CD4-positive, CD25-positive, alpha-beta regulatory T cell (primary cell): ENCODE measurements around the gene ANP32B. TPM values are rescaled to one million over a fixed set of nuclear protein-coding genes. Genes with fewer than 3 reads are reported as not detected.
A peak's percentile ranks its signal among the peaks of the same experiment; 100 is the strongest.

Experiments used
- ATAC-seq, 2 donors: fragments of 150-1000 bp; cut with Tn5 transposase; one replicate each; pipeline ENCODE4 v1.10.0; 2021; ENCODE audit warnings: low read depth in 2 of 2, moderate number of reproducible peaks in 2 of 2, moderate library complexity in 1 of 2
- DNase-seq, 3 donors: peaks; one replicate each; pipeline versions ENCODE4 v3.0.0 to v3.0.0-alpha.2; 2012 to 2022; ENCODE audit warnings: mixed read lengths in 1 of 3
- H3K27ac ChIP-seq: one replicate; pipeline ENCODE4 v1.7.0; 2013; ENCODE audit warnings: mild to moderate bottlenecking, low read length; ENCODE audit not compliant: insufficient read depth, poor library complexity, severe bottlenecking
- H3K27me3 ChIP-seq: one replicate; pipeline ENCODE4 v1.7.0; 2013; ENCODE audit warnings: low read length; ENCODE audit not compliant: control insufficient read depth, insufficient read depth
- H3K36me3 ChIP-seq: one replicate; pipeline ENCODE4 v1.7.0; 2013; ENCODE audit warnings: mild to moderate bottlenecking, low read length, moderate library complexity; ENCODE audit not compliant: control insufficient read depth, insufficient read depth
- H3K4me1 ChIP-seq: 2 replicates; pipeline ENCODE4 v1.7.0; 2013; ENCODE audit warnings: mild to moderate bottlenecking, low read length; ENCODE audit not compliant: insufficient read depth, control insufficient read depth, poor library complexity, severe bottlenecking
- H3K4me3 ChIP-seq: one replicate; pipeline ENCODE4 v1.7.0; 2013; ENCODE audit warnings: low read depth, mild to moderate bottlenecking, low read length, moderate library complexity
- H3K9me3 ChIP-seq, 2 experiments: 1 replicate in 1 of 2; 2 replicates in 1 of 2; pipeline ENCODE4 v1.7.0; 2013; ENCODE audit warnings: low read length in 2 of 2, mild to moderate bottlenecking in 1 of 2, moderate library complexity in 1 of 2; ENCODE audit not compliant: control insufficient read depth in 2 of 2
- H3K27ac Mint-ChIP-seq, 3 donors: one replicate each; pipeline ENCODE4 v1.8.0; 2020 to 2022; ENCODE audit warnings: mild to moderate bottlenecking in 3 of 3, mixed read lengths in 3 of 3, moderate library complexity in 2 of 3
- H3K27me3 Mint-ChIP-seq: one replicate; pipeline ENCODE4 v1.8.0; 2022; ENCODE audit warnings: mild to moderate bottlenecking, mixed read lengths
- H3K36me3 Mint-ChIP-seq: one replicate; pipeline ENCODE4 v1.8.0; 2020; ENCODE audit warnings: mixed read lengths
- H3K4me1 Mint-ChIP-seq, 4 donors: one replicate each; pipeline ENCODE4 v1.8.0; 2020 to 2022; ENCODE audit warnings: mixed read lengths in 4 of 4, mild to moderate bottlenecking in 1 of 4
- H3K4me3 Mint-ChIP-seq, 4 donors: one replicate each; pipeline ENCODE4 v1.8.0; 2020 to 2022; ENCODE audit warnings: mild to moderate bottlenecking in 4 of 4, mixed read lengths in 4 of 4, moderate library complexity in 3 of 4
- H3K9me3 Mint-ChIP-seq, 7 donors: one replicate each; pipeline ENCODE4 v1.8.0; 2020 to 2022; ENCODE audit warnings: mixed read lengths in 7 of 7, mild to moderate bottlenecking in 3 of 7, moderate library complexity in 2 of 7
- polyA plus RNA-seq, 4 donors: library from polyadenylated mRNA; unstranded; fragments of 300-500 nt; fragmentation: Illumina TruSeq; gene quantifications; one replicate each; pipeline ENCODE4 v1.2.3, GENCODE V29; 2021
- total RNA-seq: library from RNA; stranded (reverse); gene quantifications from one replicate; pipeline ENCODE4 v1.2.3, GENCODE V29; 2022

The ANP32B gene
- total RNA-seq (188 TPM), polyA plus RNA-seq (100 to 1,000 TPM in 1 of 4 donors, 10 to 100 TPM in 3; 83.6 to 101 (median 89.6) TPM)

DNA sequence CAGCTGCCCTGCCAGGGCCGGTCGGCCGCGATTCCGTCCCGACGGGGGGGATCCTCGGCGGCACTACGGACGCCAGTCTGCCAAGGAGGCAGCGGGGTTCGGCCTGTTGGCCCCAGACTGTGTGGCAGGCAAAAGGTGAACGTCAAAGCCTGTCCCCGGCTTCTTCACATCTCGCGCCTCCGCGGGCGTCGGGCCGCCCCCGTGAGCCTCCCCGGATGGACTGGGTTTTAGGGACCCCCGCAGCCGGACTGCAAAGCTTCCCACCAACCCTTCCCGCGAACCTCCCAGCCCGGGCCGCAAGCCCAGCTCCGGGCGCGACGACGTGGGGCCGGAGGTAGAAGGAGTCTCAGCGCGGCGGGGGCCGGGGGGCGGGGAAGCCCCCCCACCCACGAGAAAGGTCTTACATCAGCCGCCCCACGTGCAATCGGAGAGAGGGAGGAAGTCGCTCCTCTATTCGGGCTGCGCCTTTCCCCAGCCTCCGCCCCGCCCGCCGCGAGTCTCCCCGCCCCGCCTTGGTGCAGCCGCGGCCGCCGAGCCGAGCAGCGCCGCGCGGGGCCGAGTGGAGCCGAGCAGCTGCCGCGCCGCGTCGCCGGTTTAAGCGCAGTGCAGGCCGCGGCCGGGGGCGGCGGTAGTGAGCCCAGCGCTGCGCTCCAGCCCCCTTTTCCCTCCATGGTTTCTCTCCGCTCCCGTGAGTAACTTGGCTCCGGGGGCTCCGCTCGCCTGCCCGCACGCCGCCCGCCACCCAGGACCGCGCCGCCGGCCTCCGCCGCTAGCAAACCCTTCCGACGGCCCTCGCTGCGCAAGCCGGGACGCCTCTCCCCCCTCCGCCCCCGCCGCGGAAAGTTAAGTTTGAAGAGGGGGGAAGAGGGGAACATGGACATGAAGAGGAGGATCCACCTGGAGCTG is at the start of gene ANP32B:
TSS of gene ANP32B (plus strand) at position 659 of the 906 bp plus-strand sequence. CDS start at position 874, 215 bp downstream.
- Mint-ChIP-seq H3K4me3 (peak within 1 kb of the TSS; percentile 86 to 94 (median 90)), H3K4me1 (peaks cover 27 to 55% (median 44%) of the 10 kb centered on the region in 4 donors), H3K9me3 (no peaks in the 10 kb centered on the region), H3K27ac (peak within 1 kb of the TSS; percentile 80 to 91 (median 83)), H3K27me3 (peaks cover 4% of the 10 kb centered on the region), H3K36me3 (no peaks in the 10 kb centered on the region)
- Histone ChIP-seq H3K4me1 (peaks cover 39% of the 10 kb centered on the region), H3K36me3 (no peaks in the 10 kb centered on the region), H3K9me3 (no peaks in the 10 kb centered on the region), H3K4me3 (peak within 1 kb of the TSS; percentile 55), H3K27me3 (no peaks in the 10 kb centered on the region), H3K27ac (peak within 1 kb of the TSS; percentile 87)
- DNase-seq: peak; percentile 90 to 95 (median 93)
- peak; percentile 85 to 90 for ATAC-seq

DNA sequence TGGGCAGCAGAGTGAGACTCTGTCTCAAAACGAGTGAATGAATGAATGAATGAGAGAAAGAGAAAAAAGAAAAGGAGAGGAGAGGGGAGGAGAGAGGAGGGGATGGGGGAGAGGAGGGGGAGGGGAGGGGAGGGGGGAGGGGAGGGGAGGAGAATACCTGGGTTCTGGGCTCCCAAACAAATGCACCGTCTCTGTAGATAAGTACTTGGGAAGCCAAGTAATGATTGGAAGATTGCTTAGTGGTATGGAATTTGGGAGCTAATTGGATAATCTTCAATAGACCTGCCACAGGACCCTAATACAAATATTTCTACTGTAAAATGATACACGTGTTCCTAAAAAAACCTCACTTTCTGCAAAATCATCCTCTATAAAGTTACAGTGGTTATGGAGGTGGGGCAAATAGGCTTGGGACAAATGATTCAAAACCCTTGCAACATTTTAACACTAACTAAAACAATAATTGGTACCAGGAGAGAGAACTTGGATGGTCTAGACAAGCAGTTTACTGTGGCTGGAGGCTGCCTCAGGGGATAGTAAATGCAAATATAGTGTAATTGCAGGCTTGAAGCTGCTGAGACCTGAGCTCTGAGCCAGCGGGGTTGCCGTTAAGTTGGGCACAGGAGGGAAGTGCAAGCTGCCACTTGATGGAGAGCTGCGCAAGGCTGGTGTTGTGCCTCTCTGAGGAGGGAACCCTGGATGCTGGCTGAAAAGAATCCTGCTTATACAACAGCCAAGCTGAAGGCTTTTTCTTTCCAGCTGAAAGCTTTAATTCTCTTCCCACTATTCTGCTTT is 48.6 kb upstream of the ANP32B start:
- Histone ChIP-seq H3K27me3 (no peaks in the 10 kb centered on the region), H3K4me1 (peaks cover 38% of the 10 kb centered on the region), H3K4me3 (no peak overlapping the region), H3K27ac (no peak overlapping the region), H3K9me3 (no peaks in the 10 kb centered on the region), H3K36me3 (no peaks in the 10 kb centered on the region)
- Mint-ChIP-seq H3K9me3 (no peaks in the 10 kb centered on the region), H3K4me3 (no peak overlapping the region), H3K27me3 (no peaks in the 10 kb centered on the region), H3K36me3 (no peaks in the 10 kb centered on the region), H3K4me1 (peaks cover 21 to 73% (median 34%) of the 10 kb centered on the region in 4 donors), H3K27ac (no peak overlapping the region)
- DNase-seq: no peak
- ATAC-seq: no peak

DNA sequence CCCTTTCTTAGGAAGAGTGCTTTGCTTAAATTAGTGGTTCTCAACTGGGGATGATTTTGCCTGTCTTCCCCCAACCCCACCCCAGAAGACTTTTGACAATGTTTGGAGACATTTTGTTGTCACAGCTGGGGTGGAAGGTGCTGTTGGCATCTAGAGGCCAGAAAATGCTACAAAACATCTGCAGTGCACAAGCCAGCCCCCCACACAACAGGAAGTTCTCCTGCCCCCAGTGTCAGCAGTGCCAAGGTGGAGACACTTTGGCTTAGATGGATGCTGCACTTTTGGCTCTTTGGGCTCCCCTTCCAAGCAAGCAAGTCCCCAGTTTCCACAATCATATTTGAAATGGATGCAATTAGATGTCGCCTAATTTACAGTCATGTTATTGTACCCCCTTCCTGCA is 47.9 kb upstream of the ANP32B start:
- DNase-seq (no peak), ATAC-seq (no peak)
- Mint-ChIP-seq H3K4me1 (peaks cover 21 to 65% (median 29%) of the 10 kb centered on the region in 4 donors), H3K9me3 (peaks cover 0 to 2% (median 0%) of the 10 kb centered on the region in 7 donors), H3K4me3 (no peak overlapping the region), H3K27me3 (no peaks in the 10 kb centered on the region), H3K36me3 (no peaks in the 10 kb centered on the region), H3K27ac (no peak overlapping the region)
- no peaks in the 10 kb centered on the region for H3K36me3 ChIP-seq
- no peaks in the 10 kb centered on the region for H3K9me3 ChIP-seq
- no peak overlapping the region for H3K4me3 ChIP-seq
- H3K4me1 ChIP-seq: peaks cover 35% of the 10 kb centered on the region
- H3K27ac ChIP-seq: no peak overlapping the region
- no peaks in the 10 kb centered on the region for H3K27me3 ChIP-seq

DNA sequence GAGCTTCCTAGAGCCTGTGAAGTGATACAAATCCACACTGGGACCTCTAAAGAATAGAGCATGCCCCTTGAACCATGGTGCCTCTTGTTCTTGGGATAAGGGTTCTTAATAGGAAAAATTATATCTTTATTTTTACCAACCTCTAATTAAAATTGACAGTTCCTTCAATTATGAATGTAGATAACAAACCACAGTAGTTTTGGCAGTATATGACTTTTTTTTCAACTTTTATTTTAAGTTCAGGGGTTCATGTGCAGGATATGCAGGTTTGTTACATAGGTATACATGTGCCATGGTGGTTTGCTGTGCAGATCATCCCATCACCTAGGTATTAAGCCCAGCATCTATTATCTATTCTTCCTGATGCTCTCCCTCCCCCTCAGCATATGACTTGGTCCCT is 46.1 kb upstream of the ANP32B start:
- H3K4me3 Mint-ChIP-seq: no peak overlapping the region
- DNase-seq (no peak), ATAC-seq (no peak)
- H3K27ac Mint-ChIP-seq: peak overlapping the region in 1 of 3 donors; percentile 88
- H3K4me1 Mint-ChIP-seq: peaks cover 11 to 48% (median 19%) of the 10 kb centered on the region in 4 donors
- peaks cover 7% of the 10 kb centered on the region for H3K27me3 Mint-ChIP-seq
- H3K27ac ChIP-seq: no peak overlapping the region
- peaks cover 0 to 2% (median 0%) of the 10 kb centered on the region in 7 donors for H3K9me3 Mint-ChIP-seq
- H3K4me3 ChIP-seq: no peak overlapping the region
- peaks cover 18% of the 10 kb centered on the region for H3K4me1 ChIP-seq
- H3K27me3 ChIP-seq: no peaks in the 10 kb centered on the region
- H3K9me3 ChIP-seq: no peaks in the 10 kb centered on the region
- H3K36me3 Mint-ChIP-seq: no peaks in the 10 kb centered on the region
- H3K36me3 ChIP-seq: no peaks in the 10 kb centered on the region

DNA sequence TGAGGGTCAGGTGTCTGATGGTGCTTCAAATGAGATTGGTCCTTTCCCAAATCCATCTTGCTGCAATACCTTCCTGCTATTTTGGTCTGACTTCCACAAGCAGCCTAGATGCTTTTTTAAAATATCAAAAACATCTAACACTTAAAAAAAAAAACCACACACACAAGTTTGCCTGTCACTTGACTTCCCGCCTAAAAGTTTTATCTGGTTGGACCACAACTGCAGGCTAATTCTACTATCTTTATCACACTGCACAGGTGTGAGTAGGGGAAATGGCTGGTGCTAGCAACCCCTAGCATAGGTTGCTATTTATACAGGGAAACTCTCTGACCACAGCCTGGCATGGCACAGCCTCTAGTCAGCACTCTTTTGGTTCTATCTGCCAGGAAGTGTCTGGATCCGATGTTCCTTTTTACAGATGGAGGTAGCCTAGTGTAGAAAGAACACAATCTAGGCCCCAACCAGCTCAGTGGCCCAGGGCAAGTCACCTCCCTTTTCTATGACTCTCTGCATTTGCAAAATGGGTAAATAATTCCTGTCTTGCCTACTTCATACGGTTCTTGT is 45.0 kb upstream of the ANP32B start, which contains the start of gene HEMGN:
TSS of gene HEMGN (minus strand) at position 92 of the 564 bp plus-strand sequence. CDS start at position 56, 36 bp downstream.
- Histone ChIP-seq H3K36me3 (no peaks in the 10 kb centered on the region), H3K27ac (peak within 1 kb of the TSS; percentile 64), H3K9me3 (no peaks in the 10 kb centered on the region), H3K4me3 (peak within 1 kb of the TSS; percentile 30), H3K27me3 (peaks cover under 1% of the 10 kb centered on the region), H3K4me1 (peaks cover 15% of the 10 kb centered on the region)
- peak within 1 kb of the TSS; percentile 86 to 88 (median 86) for H3K27ac Mint-ChIP-seq
- DNase-seq (peak in 2 of 3 donors; percentile 56 to 70), ATAC-seq (peak; percentile 89 to 90)
- H3K27me3 Mint-ChIP-seq: peaks cover 13% of the 10 kb centered on the region
- H3K9me3 Mint-ChIP-seq: peaks cover 0 to 2% (median 0%) of the 10 kb centered on the region in 7 donors
- H3K36me3 Mint-ChIP-seq: no peaks in the 10 kb centered on the region
- peak within 1 kb of the TSS; percentile 7 to 77 (median 56) for H3K4me3 Mint-ChIP-seq
- peaks cover 11 to 43% (median 19%) of the 10 kb centered on the region in 4 donors for H3K4me1 Mint-ChIP-seq

DNA sequence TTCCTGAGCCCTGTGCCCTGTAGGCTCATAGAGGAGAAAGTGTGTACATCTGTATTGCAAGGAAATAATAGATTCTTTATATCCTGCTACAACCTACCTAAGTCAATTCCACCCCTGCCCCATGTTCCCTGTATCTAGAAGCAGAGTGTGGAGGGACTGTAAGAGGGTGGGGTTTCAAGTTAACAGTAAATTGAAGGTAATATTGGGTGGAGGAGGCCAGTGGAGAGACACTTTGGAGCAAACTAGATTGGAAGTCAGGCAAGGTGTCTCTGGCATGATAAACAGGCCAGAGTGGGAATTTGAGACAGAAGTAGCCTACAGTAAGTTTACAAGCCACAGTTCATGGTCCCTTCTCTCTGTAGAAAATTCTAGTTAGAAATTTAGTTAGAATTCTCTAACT is 42.9 kb upstream of the ANP32B start:
- Mint-ChIP-seq H3K36me3 (no peaks in the 10 kb centered on the region), H3K27ac (no peak overlapping the region), H3K9me3 (peaks cover 0 to 2% (median 0%) of the 10 kb centered on the region in 7 donors), H3K4me1 (peaks cover 11 to 29% (median 19%) of the 10 kb centered on the region in 4 donors), H3K4me3 (no peak overlapping the region), H3K27me3 (peaks cover 13% of the 10 kb centered on the region)
- Histone ChIP-seq H3K4me1 (peaks cover 15% of the 10 kb centered on the region), H3K36me3 (no peaks in the 10 kb centered on the region), H3K27me3 (peaks cover 4% of the 10 kb centered on the region), H3K9me3 (no peaks in the 10 kb centered on the region), H3K27ac (no peak overlapping the region), H3K4me3 (no peak overlapping the region)
- DNase-seq (no peak), ATAC-seq (no peak)

DNA sequence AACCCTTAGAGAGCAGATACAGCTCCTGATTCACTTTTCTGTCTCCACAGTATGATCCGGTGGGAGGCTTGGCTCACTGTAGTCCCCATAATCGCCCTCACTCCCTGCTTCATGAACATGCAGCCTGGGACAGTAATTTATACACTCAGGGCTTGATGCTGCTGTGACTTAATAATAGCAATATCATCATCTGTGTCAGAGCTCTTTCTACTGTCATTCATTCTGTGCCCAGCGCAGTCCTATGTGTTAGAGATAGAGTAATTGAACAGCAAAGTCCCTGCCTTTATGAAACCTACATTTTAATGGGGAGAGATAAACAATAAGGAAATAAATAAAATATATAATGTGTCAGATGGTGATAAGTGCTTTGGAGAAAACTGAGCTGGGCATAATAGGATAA is 42.4 kb upstream of the ANP32B start:
- Histone ChIP-seq H3K4me1 (peaks cover 15% of the 10 kb centered on the region), H3K9me3 (no peaks in the 10 kb centered on the region), H3K27ac (no peak overlapping the region), H3K4me3 (no peak overlapping the region), H3K36me3 (no peaks in the 10 kb centered on the region), H3K27me3 (peaks cover 4% of the 10 kb centered on the region)
- H3K9me3 Mint-ChIP-seq: peaks cover 0 to 2% (median 0%) of the 10 kb centered on the region in 7 donors
- DNase-seq (no peak), ATAC-seq (no peak)
- H3K36me3 Mint-ChIP-seq: no peaks in the 10 kb centered on the region
- no peak overlapping the region for H3K4me3 Mint-ChIP-seq
- H3K27ac Mint-ChIP-seq: no peak overlapping the region
- peaks cover 11 to 26% (median 19%) of the 10 kb centered on the region in 4 donors for H3K4me1 Mint-ChIP-seq
- H3K27me3 Mint-ChIP-seq: peaks cover 13% of the 10 kb centered on the region
